GM19324 (cell line): ENCODE results near the gene NAP1L1.

Experiments
- ATAC-seq: cut with Tn5 transposase; IDR thresholded peaks from one replicate; pipeline ENCODE4 v1.9.1; 2021; ENCODE audit warnings: mild to moderate bottlenecking, moderate library complexity; ENCODE audit not compliant: unreplicated experiment, low FRiP score

The NAP1L1 gene

DNA sequence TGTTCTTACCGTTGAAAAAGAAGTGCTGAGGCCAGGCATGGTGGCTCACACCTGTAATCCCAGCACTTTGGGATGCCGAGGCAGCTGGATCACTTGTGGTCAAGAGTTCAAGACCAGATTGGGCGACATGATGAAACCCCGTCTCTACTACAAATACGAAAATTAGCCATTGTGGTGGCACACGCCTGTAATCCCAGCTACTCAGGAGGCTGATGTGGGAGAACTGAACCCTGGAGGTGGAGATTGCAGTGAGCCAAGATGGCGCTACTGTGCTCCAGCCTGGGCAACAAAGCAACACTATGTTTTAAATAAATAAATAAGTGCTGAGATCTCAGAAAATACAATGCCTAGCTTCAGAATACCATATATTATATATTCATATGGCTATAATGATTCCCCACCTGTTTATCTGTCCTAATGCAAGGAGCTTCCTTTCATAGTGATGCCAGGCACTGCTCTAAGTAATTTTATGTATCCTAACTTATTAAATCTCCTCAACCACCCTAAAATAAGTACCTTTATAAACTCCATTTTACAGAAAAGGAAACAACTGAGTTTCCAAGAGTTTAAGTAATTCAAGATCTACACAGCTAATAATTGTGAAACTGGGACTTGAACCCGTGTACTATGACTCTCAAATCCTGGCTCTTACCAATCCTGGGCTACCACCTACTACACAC is 60.2 kb downstream of the NAP1L1 start:
- ATAC-seq: no peak

DNA sequence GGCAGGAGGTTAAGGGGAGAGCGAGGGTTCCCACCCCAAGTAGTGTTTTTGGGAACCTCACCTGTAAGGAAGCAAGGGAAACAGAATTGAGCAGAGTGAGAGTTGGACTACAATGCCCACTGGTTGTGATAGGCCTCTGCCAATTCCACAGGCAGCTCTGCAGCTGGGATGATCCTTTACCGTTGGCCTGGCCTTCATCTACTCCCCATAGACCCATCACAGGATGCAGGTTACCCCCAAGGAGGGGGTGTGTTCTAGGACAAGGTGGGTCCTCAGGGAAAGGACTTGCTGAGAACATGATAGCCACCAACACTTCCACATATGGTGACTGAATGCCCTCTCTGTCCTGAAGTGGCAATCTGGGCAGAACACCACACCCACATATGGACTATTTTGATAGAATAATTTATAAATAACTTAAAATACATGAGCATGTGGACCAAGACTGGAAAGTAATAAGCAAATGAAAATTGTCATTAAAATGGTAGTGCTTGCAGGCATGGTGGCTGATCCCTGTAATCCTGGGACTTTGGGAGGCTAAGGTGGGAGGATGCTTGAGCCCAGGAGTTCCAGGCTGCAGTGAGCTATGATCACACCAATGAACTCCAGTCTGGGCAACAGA is 61.3 kb downstream of the NAP1L1 start:
- no peak for ATAC-seq

DNA sequence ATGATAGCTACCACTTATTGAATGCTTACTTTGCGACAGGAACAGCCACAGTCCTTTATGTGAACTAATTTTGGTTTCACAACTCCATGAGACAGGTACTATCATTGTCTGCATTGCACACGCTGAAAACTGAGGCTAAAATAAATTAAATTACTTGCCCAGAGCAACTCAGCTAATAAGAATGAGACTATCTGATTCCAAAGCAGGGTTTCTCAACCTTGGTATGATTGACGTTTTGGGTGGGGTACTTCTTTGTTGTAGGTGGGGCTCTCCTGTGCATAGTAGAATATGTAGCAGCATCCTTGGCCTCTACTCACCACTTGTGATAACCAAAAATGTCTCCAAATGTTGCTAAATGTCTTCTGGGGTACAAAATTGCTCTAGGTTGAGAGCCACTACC is 62.0 kb downstream of the NAP1L1 start:
- ATAC-seq: no peak

DNA sequence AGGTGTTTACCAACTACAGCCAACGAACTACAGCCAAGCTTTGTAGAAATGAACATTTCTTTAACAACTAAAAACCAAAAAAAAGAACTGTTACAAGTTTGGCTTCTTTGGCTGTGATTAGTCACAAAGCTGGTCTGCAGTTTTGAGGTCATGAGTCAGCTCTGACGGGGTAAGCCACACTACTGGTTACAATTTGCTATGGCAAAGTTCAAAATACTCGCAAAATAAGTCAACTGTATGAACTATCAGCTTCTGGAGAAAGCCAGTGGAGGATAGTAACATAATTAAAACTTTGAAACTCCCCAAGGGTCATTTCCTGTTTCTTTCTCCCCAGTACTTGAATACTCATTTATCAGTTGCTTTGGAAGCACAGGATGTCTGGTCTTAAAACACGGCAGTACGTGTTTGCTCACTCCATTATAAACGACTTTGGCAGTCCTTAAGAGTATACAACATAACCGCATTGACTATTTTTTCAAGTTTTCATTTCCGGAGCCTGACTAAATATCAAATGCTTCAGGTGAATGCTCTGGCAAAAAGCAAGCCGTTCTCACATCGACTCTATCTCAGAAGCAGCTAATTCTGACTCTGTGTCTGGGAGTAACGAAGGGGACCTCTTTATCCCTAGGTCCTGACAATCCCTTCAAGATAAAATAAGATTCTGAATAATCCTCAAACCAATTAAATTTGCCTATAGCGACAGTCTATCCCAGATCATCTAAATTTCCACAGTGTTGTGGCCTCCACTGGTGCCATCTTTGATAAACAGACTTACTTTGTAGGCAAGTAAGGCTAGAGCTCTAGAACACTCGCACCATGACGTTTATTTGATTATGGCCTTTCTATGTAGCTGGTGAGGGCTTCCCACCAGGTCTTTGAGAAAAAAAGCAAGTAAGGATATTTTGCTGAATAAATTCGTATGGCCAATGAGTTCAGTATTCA is 63.5 kb downstream of the NAP1L1 start:
- ATAC-seq: peak; percentile 38

DNA sequence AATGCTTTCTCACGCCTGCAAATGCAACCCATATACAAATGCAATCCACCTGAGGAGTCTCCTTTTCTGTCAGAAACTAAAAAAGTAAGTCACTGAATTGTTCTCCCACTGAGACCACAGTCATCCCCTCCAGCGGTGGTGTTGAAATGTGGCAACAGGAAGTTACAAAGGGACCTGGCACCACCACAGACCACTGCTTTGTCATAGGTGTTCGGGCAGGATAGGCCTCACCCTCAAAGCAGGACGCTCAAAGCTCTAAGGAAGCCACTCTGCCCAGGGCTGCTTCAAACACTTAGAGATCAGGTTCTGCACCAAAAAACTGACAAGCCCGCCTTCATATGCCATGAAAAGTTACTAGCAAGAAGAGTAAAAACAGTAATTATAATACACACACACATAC is 64.2 kb downstream of the NAP1L1 start:
- ATAC-seq: peak; percentile 55

DNA sequence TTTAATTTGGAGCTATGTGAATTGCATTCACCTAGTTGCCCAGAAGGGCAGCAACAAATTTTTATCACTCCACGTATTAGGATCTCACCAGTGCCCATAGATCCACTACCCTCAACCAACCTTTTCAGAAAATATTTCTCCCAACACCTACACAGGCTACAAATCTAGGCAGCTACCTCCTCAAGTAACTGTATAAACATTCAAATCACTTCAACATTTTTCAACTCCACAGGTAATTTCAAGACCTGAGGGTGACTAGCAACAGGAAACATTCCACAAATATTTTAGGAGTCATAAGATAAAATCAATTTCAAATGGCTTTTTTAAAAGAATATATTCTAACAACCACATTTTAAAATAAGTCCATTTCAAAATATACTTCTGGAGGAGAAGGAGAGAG is 65.8 kb downstream of the NAP1L1 start:
- no peak for ATAC-seq

DNA sequence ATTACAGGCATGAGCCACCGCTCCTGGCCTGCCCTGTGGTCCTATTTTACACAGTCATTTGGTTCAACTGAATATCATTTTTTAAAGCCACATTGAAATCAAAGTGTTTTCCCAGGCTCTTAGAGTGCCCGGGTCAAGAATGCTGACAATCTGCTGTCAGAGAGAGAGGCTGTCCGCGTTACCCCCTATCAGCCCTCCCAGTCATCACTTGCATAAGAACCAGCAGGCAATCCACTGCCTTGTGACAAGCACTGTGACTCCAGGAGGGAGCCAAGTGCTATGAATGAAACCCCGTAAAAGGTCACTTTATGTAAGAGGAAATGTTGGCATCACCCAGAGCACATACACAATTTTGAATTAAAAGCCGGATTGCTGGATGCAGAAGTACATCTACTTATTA is 66.4 kb downstream of the NAP1L1 start:
- ATAC-seq: no peak

DNA sequence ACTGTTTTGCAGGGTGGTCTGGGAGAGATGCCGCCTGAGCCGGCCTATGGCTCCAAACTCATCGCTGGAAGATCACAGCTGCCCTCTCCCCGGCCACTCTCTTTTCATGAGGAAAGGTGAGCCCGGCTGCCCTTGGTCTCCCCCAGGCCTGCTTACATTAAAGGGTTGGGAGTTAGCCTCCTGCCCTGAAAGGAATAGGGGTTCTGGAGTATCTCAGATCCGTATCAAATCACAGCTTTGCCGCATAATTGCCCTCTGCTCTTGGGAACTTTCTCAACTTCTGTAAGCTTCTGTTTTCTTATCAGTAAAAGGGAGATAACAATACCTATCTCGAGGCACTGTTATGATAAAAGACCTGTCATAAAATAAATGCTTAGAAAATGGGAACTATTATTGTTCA is 70.5 kb downstream of the NAP1L1 start:
- ATAC-seq: no peak

DNA sequence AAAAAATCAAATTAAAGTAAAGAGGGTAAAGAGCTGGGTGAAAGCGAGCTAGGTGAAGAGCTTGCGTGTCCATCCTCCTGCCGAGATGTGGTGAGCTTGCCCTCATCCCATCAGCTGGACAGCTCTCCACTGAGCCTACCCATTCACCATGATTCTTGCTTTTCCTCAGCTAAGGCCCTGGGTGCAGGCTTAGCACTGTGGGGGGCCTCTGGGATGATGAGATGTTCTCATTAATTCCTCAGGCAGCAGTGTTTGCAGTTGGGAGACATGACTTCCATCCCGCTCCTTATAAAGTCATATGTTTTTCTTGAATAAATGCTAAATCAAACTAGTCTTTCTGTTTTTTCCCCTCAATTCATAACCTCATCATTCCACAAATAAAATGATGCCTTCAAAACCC is 70.9 kb downstream of the NAP1L1 start:
- ATAC-seq: no peak

DNA sequence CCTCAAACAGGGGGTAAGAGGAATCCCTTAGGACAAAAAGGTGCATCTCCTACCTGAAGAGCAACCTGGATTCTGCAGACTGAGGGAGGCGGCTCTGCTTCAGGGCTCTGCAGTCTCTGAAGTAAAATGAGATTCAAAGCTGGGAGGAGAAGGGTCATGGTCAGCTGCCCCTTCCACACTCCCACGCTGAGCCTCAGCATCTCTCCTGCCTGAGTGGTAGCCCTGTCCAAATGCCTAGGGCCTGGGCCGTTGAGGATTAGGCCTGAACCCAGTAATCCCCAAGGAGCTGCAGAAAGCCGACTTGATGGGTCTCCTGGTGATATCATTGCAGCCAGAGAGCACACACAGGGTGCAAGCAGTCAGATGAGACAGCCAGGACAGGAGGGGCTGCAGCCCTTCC is 71.8 kb downstream of the NAP1L1 start:
- ATAC-seq: no peak

DNA sequence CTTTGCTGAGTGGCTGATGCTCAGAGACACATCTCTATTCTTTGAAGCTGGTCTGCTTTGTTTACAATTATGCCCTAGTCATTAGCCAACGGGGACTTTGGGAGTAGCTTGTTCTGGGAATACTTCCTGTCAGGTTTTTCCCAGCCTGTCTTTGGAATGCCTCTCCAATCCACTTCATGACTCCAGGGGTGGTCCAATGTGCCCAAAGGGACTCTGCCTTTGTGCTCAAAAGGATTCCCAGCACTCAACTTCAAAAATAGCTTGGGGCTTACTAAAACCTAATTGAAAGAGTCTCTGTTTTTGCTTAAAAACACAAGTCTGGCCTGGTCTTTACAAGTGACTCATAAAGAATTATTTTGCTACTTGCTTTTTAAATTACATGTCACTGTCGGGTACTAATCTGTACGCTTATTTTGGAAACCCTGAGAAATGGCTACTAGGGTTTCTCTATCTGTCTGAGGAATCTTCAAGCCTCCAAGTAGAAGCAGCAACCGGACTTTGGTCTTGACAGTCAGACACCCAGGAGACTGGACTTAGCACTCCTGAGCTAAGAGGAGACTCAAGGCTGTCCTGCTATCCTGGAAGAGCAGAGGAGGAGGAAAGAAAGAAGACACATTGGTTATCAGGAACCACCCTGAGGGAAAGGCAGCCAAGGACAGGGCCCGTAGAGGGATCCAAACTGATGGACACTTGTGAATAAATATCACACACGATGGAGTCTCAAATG is 73.6 kb downstream of the NAP1L1 start:
- no peak for ATAC-seq

DNA sequence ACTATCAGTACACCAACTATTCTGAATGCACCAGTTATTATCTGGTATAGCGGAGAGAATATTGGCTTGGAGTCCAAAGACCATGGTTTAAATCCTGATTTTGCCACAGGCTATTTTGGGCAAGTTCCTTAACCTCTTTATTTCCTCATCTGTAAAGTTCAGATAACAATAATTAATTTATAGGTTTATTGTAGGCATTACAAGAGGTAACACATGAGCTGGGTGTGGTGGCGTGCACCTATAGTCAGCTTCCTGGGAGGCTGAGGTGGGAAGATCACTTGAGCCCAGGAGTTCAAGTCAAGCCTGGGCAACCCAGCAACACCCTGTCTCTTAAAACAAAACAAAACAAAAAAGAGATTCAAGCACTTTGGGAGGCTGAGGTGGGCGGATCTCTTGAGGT is 76.1 kb downstream of the NAP1L1 start:
- no peak for ATAC-seq

DNA sequence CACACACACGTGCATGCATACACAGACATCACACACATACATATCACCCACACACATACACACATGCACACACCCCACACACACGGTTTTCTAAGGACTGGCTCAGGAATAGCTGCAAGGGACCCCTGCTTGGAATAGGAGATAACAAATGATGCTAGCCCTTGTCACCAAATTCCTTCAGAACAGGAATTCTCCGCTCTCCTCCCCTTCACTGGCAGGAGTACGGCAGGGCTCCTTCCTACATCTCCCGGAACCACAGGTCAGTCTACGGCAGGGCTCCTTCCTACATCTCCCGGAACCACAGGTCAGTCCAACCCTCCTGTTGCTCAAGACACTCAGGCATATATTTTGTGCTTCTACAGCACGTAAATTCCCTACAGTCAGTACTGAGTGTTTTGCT is 76.8 kb downstream of the NAP1L1 start:
- no peak for ATAC-seq

DNA sequence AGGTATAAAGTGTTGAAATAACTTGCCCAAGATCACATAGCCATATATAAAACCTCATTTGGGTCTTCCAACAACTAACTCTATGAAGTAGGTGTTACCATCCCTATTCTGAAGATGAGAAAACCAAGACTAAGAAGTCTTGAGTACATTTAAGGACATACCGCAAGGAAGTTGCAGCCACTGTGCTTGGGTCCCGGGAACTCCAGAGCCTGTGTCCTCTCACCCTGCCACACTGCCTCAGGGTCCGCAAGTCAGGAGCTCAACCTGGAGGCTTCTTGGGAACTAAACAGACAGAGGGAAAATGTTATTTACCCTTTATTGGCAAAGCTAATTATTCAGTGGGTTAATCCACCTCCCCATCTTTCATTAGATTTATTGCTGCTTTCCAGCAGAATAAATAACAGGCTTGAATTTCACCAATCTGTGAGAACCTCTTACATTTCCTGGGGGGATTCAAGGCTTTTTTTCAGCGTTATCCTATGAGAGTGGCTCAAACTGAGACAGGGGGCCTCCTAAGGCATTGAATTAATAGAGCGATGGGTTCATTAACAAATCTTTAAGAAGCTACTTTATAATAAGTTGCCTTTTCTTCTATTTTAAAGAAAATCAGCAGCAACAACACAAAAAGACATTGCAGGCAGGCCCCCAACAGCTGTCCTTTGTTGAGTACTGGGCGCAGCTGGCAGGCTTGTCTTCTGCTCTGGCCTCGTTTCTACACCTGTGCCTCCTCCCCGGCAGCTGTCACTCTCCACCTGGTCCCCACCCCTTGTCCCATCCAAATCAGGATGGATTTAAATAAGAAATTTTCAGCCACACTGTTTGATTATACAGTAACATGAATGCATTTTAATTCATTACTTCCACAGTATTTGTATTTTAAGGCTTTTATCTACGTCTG is 78.2 kb downstream of the NAP1L1 start:
- no peak for ATAC-seq

DNA sequence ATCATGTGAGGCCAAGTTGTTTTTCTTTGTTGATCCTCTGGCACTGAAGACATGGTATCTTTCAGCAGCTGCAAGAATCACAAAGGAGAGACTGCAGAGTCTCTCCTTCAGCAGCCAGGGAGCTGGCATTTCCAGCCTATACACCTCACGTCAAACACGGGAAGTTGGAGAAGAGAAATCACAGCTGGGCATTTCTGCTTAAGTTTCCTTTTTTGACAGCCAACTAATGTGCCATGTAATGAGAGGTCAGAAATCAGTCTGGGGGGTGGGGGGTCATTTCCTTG is 81.2 kb downstream of the NAP1L1 start:
- ATAC-seq: no peak

DNA sequence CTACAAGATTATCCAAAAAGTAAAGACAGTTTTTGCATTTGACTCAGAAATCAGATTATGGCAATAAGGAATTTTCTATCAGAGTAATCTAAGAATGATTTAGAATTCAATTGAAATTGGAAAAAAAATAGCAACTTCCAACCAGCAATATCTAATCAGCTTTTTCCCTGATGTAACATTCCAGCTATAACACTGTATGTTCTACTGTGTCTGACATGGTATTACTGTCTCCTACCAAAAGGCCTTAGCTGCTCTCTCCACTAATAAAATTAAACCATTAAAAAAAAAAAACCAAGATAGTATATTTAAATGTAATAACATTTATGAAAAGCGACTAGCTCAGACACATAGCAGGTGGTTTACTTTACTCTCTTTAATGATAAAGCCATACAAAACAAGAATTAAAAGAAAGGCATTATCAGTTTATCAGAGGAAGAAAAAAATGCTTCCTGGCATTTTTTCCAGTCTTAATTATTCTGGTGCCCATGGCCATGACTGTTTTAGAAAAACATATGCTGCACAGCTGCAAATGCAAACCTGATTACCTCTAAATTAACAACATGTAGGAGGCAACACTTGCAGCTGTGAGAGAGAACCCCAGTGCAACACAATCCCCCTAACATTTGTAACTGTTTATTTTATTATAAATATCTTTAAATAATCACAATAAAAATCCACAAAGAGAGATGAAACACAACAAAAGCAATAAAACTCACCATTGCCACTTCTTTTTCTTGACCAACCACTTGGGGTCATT is 81.7 kb downstream of the NAP1L1 start:
- no peak for ATAC-seq

DNA sequence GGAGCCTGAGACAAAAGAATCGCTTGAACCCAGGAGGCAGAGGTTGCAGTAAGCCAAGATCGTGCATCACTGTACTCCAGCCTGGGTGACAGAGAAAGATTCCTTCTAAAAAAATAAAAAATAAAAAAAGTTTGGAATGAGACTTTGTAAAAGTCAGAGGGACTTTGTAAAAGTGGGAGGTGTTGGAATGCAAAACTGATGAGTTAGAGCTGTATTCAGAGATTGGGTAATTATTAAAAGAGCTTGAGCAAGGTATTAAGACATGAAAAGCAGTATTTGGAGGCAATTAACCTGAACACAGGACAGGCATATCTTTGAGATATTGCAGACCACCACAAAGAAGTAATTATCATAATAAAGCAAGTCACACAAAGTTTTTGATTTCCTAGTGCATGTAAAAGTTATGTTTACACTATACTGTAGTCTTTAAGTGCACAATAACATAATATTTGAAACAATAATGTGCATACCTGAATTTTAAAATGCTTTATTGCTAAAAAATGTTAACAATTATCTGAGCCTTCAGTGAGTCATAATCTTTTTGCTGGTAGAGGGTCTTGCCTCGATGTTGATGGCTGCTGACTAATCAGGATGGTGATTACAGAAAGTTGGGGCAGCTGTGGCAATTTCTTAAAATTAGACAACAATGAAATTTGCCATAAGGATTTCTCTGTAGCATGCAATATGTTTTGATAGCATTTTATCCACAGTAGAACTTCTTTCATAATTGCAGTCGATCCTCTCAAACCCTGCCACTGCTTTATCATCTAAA is 86.0 kb downstream of the NAP1L1 start:
- no peak for ATAC-seq

DNA sequence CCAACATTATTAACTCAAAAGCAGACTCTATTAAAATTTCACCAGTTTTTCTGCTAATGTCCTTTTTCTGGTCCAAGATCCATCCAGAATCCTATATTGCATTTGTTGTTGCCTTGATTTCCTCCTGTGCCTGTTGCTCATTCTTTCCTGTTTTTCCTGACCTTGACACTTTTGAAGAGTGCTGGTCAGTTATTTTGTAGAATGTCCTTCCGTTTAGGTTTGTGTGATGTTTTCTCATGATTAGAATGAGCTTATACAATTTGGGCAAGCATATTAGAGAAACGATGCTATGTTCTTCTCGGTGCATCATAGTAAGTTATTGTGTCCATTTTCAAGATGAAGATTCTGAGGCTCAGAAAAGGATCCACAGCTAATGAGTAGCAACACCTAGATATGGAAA is 86.8 kb downstream of the NAP1L1 start:
- no peak for ATAC-seq
